Superior temporal gyrus (tissue), 1 donor: ENCODE results near the gene KLC1.
"Not testable (repeated sequence)": the region's sequence is repeated elsewhere in the genome, so short reads cannot be mapped to it uniquely, and the experiment has no call there.

Experiments
- DNase-seq: peaks from one replicate; pipeline ENCODE4 v3.0.0-alpha.2; 2016; ENCODE audit errors: extremely low spot score

Gene KLC1

DNA sequence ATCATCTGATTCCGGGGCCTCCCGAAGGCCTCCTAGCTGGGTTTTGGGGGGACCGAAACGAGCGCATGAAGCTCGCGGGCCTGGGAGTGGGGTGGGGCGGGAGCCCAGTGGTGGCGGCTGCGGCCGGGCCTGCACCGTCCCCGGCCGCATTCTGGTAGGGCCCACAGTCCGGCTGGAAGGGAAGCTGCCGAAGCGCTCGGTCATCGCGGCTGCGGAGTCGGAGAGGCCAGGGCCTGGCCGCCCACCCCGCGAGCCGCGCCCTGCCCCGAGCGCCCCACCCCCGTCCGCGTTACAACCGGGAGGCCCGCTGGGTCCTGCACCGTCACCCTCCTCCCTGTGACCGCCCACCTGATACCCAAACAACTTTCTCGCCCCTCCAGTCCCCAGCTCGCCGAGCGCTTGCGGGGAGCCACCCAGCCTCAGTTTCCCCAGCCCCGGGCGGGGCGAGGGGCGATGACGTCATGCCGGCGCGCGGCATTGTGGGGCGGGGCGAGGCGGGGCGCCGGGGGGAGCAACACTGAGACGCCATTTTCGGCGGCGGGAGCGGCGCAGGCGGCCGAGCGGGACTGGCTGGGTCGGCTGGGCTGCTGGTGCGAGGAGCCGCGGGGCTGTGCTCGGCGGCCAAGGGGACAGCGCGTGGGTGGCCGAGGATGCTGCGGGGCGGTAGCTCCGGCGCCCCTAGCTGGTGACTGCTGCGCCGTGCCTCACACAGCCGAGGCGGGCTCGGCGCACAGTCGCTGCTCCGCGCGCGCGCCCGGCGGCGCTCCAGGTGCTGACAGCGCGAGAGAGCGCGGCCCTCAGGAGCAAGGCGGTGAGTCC lies at the start of gene KLC1:
KLC1 (plus strand) TSS at position 528 of the 819 bp plus-strand sequence. CDS start 25,354 bp downstream, outside the sequence.
- peak; percentile 78 for DNase-seq

DNA sequence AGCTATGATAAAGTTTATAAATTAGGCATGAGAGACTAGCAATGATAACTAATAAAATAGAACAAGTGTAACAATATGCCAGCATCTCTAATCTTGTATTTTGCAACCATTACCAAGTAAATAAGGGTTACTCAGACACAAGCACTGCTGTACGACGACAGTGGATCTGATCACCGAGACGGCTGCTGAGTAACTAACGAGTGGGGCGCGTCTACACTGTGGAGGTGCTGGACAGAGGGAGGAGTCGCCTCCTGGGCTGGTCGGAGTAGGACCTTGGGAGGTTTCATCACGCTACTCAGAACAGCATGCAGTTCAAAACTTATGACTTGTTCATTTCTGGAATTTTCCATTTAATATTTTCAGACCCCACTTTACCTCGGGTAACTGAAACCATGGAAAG lies 47.8 kb upstream of the KLC1 start:
- DNase-seq = no peak

DNA sequence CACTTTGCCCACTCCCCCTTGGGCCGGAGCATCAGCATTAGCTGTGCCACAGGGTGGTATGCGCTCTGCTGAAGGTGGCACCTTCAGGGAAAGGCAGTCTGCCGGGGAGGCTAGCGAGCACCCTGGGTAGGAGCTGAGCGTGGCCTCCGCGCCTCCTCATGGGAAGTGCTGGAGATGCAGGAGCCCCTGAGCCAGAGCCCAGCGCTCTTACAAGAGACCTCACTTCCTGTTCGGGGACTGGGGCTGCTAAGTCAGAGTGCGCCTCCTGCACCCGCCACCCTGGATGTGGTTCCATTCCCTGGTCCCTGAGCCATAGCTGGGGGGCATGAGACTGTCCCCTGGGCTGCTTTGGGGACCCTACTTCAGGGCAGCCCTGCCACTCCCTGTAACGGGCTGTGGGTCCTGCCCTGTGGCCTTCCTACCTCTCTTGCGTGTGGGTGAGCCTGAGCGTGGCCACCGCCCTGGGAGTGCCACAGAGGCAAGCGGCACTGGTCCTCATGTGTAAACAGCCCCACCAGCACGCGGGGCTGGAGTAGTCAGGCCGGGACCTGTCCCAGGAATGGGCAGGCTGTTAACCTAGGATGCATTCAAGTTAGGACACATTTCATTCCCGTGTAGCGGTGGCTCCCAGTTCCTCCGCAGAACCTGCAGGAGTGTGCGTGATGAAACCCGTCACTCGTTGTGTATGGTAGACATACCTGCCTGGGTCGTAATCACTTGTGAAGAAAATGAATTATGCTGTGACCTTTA lies 46.9 kb upstream of the KLC1 start:
- DNase-seq = no peak

DNA sequence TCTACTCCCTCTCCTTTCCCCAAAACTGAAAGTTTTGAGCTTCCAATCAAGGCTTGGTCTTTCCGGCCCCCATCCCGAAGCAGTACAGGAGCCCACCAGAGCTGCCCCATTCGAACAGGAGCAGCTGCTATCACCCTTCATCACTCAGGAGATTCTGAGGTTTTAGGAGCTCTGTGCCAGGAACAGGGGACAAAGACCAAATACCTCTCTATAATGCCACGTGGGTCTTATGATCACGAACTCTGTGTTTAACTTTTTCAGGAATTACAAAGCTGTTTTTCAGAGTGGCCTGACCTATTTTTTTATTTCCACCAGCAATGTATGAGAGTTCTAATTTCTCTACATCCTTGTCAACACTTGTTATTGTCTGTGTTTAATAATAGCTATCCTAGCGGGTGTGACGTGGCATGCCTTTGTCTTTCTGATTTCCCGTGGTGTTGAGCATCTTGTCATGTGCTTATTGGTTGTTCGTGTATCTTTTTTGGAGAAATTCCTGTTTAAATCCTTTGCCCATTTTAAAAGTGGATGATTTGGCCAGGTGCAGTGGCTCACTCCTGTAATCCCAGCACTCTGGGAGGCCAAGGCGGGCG lies 44.6 kb upstream of the KLC1 start:
- no peak for DNase-seq

DNA sequence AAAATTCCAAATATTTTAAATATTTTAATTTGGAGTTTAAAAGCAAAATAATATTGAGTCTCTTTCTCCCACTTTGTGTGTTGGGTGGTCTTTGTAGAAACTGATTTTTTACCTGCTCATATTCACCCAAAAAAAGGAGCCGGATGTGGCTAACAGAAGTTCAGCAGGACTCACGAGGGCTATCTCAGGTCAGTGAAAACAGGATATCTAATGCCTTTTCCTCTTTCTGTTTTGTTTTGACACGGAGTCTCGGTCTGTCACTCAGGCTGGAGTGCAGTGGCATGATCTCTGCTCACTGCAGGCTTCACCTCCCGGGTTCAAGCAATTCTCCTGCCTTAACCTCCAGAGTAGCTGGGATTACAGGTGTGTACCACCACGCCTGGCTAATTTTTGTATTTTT lies 35.4 kb upstream of the KLC1 start:
- peak; percentile 21 for DNase-seq

DNA sequence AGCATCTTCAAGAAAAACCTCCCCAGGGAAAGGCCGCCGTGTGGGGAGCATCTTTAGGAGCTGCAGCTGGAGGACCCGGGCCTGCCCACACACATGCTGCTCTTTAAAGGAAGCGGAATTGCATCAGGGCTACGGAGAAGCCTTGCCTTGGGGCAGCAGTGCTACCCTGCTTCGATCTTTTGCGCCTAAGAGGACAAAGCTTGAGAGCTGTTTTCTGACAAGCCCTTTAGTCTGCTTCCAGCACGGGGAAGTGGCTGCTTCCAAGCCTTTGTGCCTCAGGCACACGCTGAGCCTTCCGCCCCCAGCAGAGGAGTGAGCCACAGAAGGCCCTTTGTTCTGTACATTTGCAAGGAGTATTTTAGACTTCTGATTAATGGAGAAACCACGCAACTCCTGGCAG lies 34.7 kb upstream of the KLC1 start:
- DNase-seq = peak; percentile 89

DNA sequence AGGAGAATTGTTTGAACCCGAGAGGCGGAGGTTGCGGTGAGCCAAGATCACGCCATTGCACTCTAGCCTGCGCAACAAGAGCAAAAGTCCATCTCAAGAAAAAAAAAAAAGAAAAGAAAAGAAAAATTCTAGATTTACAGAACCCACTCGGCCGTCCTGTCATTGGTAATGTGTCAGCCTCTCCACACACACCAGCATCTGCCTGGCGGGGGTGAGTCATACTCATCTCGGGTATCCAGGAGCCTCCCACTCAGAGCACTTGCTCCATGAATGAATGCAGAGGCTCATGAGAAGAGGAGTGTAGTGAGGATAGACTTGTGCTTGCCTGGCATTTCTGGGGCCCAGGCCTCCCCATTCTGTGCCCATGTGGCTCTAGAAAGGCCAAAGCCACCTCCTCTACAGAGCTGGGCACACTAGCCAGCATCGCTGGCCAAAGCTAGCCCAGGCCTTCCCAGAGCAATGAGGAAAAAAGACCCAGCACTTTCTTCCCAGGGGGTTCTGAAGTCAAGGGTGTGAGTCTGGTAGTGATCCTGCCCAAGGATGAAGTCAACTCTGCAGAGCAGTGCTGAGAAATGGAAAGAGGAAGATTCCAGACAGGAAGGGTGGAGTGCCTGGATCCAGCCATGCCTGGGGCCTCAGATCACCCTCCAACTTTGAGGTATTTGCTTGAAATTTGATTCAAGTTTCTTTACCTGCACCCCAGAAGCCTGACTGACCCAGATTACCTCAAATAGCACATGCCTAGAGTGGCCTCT lies 31.2 kb upstream of the KLC1 start:
- peak; percentile 51 for DNase-seq

DNA sequence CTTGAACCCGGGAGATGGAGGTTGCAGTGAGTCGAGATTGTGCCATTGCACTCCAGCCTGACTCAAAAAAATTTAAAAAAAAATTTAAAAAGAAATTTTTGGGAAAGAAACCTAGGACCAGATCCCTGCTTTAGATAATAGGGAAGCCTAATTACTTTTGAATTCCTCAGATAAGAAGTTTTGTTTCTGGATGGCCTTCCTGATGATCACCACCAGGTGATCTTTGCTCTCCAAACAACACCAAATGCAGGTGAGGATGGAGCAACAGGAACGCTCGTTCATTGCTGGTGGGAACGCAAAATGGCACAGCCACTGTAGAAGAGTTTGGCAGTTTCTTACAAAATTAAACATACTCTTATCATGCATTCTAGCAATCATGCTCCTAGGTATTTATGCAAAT lies 28.5 kb upstream of the KLC1 start:
- no peak for DNase-seq

DNA sequence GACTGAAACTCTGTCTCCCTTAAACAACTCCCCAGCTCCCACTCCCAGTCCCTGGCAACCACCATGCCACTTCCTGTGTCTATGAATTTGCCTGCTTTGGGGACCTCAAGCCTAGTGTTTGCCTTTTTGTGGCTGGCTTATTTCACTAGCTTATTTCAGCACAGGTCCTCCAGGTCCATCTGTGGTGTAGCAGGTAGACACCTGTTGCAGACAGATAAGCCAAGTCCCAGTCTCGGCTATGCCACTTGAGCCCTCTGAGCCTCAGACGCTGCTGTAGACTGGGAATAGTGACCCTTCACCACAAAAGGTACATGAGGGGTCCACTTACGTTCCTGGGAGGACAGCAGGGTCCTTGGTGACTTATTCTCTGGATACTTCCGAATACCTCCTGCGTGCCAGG lies 24.4 kb upstream of the KLC1 start:
- DNase-seq = no peak

DNA sequence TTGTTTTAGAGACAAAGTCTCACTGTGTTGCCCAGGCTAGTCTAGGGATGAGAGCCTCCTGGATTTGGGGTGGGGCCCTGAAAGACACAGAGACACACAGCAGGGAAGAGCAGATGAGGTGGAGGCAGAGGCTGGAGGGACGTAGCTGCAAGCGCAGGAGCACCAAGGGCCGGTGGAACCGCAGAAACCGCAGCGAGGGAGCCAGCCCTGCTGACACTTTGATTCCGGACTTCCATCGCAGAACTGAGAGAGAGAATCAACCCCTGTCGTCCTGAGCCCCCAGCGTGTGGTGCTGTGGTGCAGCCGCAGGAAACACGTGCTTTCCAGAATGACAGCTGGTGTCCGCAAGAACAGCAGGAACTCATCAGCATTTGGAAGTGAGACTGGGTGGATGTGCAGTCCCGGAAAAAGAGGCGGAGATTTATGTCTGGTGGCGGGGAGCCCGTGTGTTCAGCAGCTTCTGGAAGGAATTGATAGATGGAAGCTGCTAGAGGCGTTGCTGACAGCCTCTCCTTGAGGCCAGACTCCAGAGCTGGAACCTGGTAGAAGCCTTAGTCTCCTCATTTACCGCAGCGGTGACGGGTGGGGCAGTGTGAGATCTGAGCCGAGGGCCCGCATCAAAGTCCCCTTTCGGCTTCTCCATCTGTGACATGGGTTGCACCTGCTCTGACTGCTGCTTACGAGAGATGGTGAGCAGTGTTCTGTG lies 21.9 kb upstream of the KLC1 start:
- peak; percentile 80 for DNase-seq

DNA sequence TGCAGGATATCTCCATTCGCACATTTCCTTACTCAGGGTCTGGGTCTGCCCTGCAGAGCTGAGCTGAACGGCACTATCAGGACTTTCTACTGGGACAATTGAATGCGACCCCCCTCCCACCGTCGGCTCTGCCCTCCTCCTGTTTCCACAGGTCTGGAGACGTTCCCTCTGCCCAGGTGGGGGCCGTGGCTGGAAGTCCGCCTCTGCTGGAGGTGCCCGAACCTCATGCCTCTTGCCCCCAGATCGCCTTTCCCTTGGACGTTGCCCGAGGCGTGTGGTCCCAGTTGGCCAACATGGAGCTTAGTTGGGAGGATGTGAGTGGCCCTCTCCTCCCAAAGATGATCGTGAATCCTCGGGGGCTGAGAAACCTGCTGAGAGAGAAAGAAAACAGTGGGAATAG lies 21.2 kb upstream of the KLC1 start:
- DNase-seq = no peak

DNA sequence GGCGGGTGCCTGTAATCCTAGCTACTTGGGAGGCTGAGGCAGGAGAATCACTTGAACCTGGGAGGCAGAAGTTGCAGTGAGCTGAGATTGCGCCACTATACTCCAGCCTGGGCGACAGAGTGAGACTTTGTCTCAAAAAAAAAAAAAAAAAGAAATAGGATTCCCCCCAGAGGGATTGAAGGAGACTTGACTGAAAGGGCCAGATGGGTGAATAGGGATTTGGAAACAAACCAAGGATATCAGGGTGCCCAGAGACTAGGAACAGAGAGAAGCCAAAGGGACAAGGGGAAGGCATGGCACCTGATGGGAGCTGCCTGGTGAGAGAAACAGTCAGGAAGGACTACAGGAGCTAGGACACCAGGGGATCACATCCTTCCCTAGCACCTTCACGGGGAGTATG lies 19.9 kb upstream of the KLC1 start:
- DNase-seq = not testable (repeated sequence)

DNA sequence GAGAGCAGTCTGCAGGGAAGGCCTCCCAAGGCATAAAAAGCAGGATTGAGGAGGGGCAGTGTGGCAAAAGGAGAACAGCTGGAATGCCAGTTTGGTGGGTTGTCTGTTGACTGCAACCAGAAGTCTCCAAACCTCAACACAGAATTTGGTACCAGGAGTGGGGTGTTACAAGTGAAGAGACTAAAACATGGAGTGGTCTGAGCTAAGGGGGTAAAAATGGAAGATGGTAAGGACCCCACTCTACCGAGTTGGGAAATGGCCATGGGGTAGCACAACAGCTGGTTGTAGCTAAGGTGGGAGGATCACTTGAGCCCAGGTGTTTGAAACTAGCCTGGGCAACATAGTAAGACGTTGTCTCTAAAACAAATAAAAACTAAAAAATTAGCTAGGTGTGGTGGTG lies 17.8 kb upstream of the KLC1 start:
- no peak for DNase-seq

DNA sequence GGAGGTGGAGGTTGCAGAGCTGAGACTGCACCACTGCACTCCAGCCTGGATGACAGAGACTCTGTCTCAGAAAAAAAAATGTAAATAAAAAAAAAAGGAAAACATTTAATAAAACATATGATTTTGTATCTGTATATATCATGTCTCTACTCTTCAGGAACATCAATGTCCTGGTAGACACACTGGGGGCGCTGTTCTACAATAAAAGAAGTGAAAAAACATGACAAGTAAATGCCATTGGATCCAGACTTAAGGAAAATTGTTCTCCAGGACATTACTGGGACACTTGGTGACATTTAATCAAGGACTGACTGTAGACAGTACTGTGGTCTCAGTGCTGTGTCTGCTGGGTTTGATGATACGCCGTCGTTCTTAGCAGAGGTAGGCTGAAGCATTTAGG lies 15.5 kb upstream of the KLC1 start:
- no peak for DNase-seq

DNA sequence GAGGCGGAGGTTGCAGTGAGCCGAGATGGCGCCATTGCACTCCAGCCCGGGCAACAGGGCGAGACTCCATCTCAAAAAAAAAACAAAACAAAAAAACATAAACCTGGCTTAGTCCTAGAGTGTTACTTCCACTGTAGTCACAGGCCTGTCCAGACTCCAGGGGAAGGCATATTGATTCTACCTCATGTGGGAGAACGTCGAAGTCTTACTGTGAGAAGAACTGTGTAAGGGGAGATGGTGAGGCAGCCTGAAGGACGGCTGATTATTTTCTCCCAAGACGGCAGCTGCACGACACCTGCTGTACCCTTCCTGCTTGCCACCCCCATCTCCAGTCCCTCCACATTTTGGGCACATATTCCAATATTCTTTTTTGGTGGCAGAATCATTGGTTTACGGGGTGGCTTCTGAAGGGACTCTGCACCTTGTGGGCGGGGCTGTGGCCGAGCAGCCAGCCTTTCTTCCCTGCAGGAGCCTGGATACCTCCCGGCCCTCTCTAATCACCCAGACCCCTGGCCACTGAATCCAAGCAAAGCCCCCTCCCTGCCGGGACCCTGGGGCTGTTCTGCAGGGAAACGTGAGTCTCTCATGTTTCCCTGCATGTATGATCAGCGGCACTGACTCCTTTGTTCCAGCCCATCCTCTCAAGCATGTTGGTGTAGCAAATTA lies 12.2 kb upstream of the KLC1 start:
- DNase-seq = no peak

DNA sequence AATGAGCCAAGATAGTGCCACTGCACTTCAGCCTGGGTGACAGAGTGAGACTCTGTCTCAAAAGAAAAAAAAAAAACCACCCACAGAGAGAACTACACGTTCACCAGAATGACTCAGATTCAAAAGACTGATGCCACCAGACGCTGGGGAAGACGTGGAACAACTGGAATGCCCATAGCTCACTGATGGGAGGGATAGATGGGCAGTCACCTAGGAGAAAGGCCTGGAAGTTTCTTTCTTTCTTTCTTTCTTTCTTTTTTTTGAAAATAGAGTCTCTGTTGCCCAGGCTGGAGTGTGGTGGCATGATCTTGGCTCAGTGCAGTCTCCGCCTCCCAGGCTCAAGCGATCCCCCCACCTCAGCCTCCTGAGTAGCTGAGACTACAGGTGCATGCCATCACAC lies 10.0 kb upstream of the KLC1 start:
- no peak for DNase-seq

DNA sequence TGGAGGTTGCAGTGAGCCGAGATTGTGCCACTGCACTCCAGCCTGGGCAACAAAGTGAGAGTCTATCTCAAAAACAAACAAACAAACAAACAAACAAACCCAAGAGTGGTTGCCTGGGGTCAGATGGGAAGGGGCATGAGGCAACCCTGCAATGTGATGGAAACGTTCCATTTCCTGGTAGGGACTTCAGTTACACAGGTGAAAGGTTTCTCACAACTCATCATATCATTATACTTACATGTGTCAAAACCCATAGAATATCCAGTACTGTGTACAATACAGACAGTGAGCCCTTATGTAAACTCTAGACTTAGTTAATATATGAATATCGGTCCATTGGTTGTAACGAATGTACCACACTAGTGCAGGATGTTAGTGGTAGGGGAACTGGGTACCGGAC lies 7.2 kb upstream of the KLC1 start:
- DNase-seq = no peak

DNA sequence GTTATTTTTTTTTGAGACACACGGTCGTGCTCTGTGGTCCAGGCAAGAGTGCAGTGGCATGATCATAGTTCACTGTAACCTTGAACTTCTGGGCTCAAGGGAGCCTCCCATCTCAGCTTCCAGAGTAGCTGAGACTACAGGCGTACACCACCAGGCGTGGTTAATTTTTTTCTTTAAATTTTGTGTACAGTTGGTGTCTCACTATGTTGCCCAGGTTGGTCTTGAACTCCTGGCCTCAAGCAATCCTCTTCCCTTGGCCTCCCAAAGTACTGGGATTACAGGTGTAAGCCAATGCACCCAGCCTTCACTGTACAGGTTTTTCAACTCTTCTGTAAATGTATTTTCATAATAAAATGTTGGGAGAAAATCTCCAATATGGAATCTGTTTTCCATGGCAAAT lies 5.7 kb upstream of the KLC1 start:
- no peak for DNase-seq

DNA sequence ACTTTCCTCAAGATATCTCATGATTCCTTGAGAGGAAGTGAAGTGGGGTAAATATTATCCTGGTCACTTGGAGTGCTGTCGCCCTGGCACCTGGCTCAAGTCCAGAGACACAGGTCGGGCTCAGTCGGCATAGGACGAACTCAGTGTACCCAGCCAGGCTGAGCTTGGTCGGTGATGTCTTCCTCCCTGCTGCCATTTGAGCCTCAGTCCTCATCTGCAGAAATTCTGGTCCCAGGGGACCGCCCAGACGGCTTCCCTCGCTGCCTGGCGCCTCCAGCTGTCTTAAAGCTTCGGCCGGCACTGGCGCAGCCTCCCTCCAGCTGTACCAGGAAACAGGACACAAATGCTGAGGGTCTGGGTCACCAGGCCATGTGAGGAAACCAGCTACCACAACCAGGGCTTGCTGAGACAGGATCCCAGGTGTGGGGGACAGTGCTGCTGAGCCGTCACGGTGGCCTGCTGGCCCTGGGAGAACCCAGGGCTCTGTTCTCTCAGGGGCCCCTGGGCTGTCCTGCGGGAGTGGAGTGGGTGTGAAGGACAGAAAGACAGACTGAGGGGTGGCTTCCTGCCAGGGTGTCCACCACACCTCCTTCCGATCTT lies 5.0 kb upstream of the KLC1 start:
- DNase-seq = no peak

DNA sequence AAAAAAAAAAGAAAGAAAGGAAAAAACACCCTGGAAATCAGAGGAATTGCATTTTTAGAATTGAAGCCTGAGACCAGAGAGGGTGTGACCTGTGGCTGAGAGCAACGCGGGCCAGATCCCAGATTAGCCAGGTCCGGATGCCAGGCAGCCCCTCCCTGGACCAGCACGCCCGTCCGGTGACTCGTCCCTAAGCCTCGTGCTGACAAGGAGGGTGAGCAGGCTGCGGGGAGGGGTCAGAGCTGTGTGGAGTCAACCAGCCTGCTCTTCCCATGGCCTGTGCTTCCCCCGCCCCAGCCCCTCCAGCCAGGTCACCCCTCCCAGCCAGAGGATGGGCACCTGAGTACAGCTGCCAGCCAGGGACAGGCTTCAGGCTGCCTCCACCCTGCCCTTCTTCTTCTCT lies 4.2 kb upstream of the KLC1 start:
- DNase-seq = no peak
